Measurements from ENCODE around the gene COL17A1. TPM values are rescaled to one million over a fixed set of nuclear protein-coding genes. Genes with fewer than 3 reads are reported as not detected.

COL17A1 gene
- total RNA-seq, 1 experiment from 2014 or later = 3.5 TPM

GRCh38 chr10:104046651-104047050 is 39.0 kb downstream of the COL17A1 start:
- intact Hi-C loops (cut with micrococcal nuclease) = no loop called here
- POLR2A ChIA-PET = interaction anchor here (2.4 kb wide), 1 partner anchor 228 kb away, joined by 10 read pairs; no protein-coding TSS in a partner anchor
- Histone ChIP-seq H2AFZ (ENCODE audit: low read depth, low read length, poor library complexity, severe bottlenecking) (no peak overlapping the region), H3K9me3 (ENCODE audit: control insufficient read depth in 1 of 2, insufficient read depth in 1 of 2, low read depth in 1 of 2, low read length in 2 of 2) (no peaks in the 10 kb centered on the region), H3K36me3 (ENCODE audit: control insufficient read depth in 1 of 2, insufficient read depth in 2 of 2, low read length in 2 of 2) (no peaks in the 10 kb centered on the region), H3K27me3 (ENCODE audit: insufficient read depth, low read length) (no peaks in the 10 kb centered on the region), H3K79me2 (ENCODE audit: insufficient read depth, low read length) (no peaks in the 10 kb centered on the region), H3K9ac (ENCODE audit: low read length) (no peak overlapping the region), H3K9me2 (ENCODE audit: insufficient read depth) (no peaks in the 10 kb centered on the region), H3K4me1 (ENCODE audit: control insufficient read depth in 1 of 2, insufficient read depth in 2 of 2, low read length in 2 of 2) (peaks cover 15 to 39% of the 10 kb centered on the region in 2 experiments), H3K4me3 (replicated peaks in 1 of 2; ENCODE audit: low read depth in 1 of 2, low read length in 2 of 2) (no peak overlapping the region), H3K4me2 (ENCODE audit: low read length) (no peak overlapping the region), H4K20me1 (ENCODE audit: insufficient read depth) (no peaks in the 10 kb centered on the region), H3K27ac (ENCODE audit: low read depth, low read length) (no peak overlapping the region)
- RAD21 ChIA-PET (ENCODE audit: low non-redundant PET in 1 of 2, low total read pairs in 2 of 2, uncharacterized antibody in 2 of 2, unreplicated experiment in 2 of 2) = interaction anchor here in 1 of 2 experiments (2.0 kb wide), 1 partner anchor 228 kb away, joined by 4 read pairs; no protein-coding TSS in a partner anchor
- BruUV-seq (replicated peaks) = no TSS peak
- CTCF ChIA-PET = interaction anchor here (1.1 to 3.2 kb wide), 3 partner anchors 159 to 227 kb away, joined by 3 to 35 read pairs (median 9); no protein-coding TSS in a partner anchor
- ATAC-seq (no peak), DNase-seq (ENCODE audit: low read depth, low spot score) (no peak)
- TF ChIP-seq JUND (IDR thresholded peaks at IDR 0.05) (no peak), EZH2phosphoT487 (IDR thresholded peaks at IDR 0.05; ENCODE audit: borderline replicate concordance) (no peak), CEBPB (IDR thresholded peaks at IDR 0.05; ENCODE audit: low read depth) (no peak), TCF7L2 (IDR thresholded peaks at IDR 0.05; ENCODE audit: borderline replicate concordance, extremely low read depth, insufficient read depth, insufficient read length) (no peak), SP1 (IDR thresholded peaks at IDR 0.05; ENCODE audit: low read depth) (no peak), FOSL1 (IDR thresholded peaks at IDR 0.05; ENCODE audit: low read depth) (no peak), CBX3 (IDR thresholded peaks at IDR 0.05; ENCODE audit: low read depth) (no peak), POLR2A (IDR thresholded peaks at IDR 0.05; ENCODE audit: borderline replicate concordance, extremely low read depth, insufficient read depth, insufficient read length) (no peak), YY1 (IDR thresholded peaks at IDR 0.05; ENCODE audit: extremely low read depth, insufficient replicate concordance, low read depth, low read length) (no peak), POLR2AphosphoS5 (IDR thresholded peaks at IDR 0.05; ENCODE audit: low read depth, low read length) (no peak), EGR1 (IDR thresholded peaks at IDR 0.05; ENCODE audit: low read depth) (no peak), ZFX (IDR thresholded peaks at IDR 0.05) (no peak)
- TF ChIP-seq, protein P1, sequence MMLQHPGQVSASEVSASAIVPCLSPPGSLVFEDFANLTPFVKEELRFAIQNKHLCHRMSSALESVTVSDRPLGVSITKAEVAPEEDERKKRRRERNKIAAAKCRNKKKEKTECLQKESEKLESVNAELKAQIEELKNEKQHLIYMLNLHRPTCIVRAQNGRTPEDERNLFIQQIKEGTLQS (IDR thresholded peaks at IDR 0.05) = no peak
